T follicular helper cell (primary cell): ENCODE data around the gene RTN4RL1.
"Not testable (repeated sequence)": the region's sequence is repeated elsewhere in the genome, so short reads cannot be mapped to it uniquely, and the experiment has no call there.

Experiments
- DNase-seq: peaks from one replicate; pipeline ENCODE4 v3.0.0-alpha.2; 2020; ENCODE audit warnings: low read depth

The RTN4RL1 gene

DNA sequence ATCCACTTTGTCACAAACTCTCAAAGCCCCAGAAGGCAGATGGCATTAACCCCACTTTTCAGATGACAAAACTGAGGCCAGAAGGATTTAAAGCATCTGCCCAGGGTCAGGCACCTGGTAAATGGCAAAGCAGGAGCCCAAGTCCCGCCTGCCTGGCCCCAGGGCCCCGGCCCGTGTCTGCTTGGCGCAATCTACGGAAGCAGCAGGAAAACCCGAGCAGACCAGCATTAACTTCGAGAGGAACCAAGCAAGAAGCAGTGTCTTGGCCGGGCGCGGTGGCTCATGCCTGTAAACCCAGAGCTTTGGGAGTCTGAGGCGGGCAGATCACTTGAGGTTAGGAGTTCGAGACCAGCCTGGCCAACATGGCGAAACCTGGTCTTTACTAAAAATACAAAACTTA, 21.6 kb downstream of the RTN4RL1 start:
- no peak for DNase-seq

DNA sequence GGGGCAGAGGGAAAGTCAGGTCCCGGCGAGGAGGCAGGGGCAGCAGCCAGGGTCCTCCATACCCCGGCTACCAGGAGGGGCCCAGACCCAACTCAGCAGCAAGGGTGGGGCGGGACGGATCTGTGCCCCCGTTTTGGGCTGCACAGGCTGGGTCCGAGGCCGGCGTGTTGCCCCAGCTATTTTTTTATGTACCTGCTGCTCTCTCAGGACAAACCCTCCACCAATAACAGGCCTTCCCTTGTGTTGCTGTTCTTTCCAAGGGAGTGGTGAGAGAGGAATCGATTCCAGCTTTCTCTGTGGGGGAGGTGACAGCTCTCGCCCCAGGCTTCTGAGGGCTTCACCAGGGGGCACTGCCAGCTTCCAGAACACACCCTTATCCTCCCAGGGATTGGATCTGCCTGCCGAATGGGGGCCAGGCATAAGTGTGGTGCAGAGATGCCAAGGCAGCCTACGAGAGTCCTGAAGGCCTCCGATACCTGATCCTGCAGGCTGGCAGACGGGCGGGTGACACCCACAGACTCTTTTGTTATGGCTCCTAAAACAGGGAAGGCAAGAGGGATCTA, 22.3 kb downstream of the RTN4RL1 start:
- DNase-seq = no peak

- no peak for DNase-seq
Measured at GRCh38 chr17:1999557-2000251, 25.4 kb downstream of the RTN4RL1 start.

DNA sequence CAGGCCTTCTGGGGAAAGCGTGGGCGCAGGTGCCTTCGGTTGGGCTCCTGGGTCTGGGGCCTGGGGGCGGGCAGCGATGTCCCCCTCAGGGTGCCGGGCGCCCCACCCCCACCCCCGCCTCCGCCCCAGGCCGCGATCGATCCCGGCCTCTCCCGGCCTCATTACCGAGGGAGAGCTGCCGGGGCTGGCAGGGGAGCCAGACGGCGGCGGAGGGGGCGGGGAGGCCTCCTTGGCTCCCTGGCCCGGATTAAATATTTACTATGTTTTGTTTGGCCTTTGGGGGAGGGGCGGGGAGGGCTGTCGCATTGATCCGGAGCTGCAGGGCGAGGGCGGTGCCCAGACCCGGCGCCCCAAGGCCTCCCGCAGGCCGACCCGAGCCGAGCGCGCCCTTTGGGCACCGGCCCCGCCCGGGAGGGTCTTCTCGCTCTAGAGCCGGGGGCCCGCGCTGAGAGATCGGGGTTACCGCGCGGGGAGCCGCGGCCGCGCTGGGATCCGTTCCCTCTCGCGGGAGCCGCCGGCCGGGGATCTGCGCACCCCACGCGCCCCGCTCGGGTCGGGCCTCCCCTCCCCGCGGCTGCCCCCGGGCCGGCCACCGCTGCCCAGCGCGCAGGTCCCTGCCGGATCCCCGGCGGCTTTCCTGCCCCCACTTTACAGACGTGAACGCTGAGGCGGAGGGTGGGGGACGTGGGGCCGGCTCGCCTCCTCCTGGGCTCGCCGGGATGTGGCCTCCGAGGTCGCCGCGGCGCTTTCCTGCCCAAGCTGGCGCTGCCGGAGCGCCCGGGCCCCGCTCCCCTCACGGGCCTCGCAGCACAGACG, 27.0 kb downstream of the RTN4RL1 start:
- no peak for DNase-seq

GRCh38 chr17:1997289-1997926, 27.7 kb downstream of the RTN4RL1 start:
- no peak for DNase-seq

DNA sequence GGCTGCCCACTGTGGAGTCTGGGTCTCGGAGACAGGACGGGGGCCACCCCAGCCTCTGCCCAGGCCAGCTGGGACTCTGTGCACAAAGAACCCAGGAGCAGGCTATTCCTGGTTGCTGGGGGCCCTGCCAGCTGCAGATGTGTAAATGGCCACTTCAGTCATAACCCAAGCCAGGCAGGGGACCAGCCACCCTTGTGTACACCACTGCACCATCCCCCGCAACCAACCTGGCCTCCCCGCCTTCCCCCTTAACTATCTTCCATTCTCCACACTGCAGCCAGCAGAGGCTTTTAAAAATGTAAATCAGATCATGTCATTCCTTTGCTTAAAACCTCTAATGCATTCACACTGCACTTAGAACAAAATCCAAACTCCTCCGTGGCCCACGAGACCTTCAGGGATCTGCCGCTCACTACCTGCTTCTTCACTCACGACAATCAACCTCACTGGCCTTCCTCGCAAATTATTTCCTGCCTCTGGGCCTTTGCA, 28.3 kb downstream of the RTN4RL1 start:
- no peak for DNase-seq

DNA sequence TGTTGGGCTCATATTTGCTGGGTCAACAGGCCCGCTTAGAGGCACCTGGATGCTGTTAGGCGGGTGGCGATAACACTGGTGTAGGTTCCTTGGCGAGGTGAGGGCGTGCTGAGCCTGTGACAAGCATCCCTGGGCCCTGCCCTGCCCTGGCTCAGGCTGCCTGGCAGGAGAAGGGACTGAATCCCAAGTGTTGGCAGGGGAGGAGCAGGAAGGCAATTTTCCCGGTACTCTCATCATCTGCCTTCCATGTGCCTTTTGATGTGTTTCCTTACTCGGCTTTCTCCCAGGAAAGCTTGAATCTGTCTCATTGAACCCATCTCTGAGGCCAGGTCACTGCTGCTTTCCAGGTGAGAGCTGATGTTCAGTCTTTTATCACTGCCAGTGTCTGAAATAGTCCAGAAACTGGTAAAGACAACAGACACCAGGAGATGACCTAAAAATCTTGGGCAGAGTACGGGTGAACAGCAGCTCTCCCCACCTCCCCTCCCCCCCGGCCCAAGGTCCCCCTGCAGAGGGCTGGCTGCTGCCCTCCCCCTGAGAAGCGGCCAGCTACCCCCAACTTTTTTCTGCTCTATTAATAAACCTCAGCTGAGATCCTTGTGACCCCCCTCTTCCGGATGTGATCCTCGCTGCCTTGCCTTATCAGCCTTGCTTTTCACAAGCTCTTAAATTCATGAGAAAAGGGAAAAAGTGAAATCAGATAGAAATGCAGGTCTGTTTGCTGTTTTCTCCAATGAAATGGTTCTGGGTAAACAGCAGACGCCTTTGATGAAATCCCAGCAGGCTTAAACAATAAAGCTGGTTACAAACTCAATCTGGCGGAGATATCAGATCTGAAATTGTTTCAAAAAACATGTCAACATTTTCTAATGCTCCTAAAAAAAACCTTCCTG, 29.0 kb downstream of the RTN4RL1 start:
- no peak for DNase-seq

GRCh38 chr17:1995321-1995892, 29.7 kb downstream of the RTN4RL1 start:
- DNase-seq = no peak

- DNase-seq = no peak
Measured at GRCh38 chr17:1994707-1995106, 30.4 kb downstream of the RTN4RL1 start.

- no peak for DNase-seq
Measured at GRCh38 chr17:1992541-1992940, 32.6 kb downstream of the RTN4RL1 start.

- DNase-seq = no peak
Measured at GRCh38 chr17:1989135-1989534, 36.0 kb downstream of the RTN4RL1 start.

DNA sequence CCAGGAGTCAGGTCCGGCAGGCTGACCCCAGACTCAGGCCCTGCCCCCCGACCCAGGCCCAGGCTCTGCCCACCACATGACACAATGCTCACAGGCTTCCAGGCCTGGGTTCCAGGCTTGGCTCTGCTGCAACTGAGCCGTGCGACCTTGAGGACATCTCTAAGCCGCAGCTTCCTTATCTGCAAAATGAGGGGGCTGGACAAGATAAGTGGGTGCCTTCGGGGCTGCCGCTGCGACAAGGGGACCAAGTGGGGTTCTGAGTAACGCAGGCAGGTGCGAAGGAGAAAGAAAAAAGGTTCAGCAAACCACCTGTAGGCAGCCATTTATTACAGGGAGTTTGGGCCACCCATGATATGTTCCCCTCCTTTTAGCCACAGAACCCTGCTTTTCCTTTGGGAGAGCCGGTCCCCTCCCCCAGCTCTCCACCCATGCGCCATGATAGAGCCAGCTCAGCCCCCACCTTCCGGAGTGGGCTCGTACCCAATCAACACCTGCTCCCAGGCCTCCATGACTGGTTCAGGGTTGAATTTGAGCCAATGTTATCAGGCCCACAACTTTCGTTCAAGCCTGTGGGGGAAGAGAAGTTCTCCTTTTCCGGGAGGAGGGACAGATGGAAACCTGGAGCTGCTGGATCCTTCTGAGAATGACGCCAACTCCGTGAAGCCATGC, 38.2 kb downstream of the RTN4RL1 start:
- DNase-seq = no peak

- no peak for DNase-seq
Measured at GRCh38 chr17:1985686-1986085, 39.4 kb downstream of the RTN4RL1 start.

GRCh38 chr17:1985093-1985492, 40.0 kb downstream of the RTN4RL1 start:
- no peak for DNase-seq

DNA sequence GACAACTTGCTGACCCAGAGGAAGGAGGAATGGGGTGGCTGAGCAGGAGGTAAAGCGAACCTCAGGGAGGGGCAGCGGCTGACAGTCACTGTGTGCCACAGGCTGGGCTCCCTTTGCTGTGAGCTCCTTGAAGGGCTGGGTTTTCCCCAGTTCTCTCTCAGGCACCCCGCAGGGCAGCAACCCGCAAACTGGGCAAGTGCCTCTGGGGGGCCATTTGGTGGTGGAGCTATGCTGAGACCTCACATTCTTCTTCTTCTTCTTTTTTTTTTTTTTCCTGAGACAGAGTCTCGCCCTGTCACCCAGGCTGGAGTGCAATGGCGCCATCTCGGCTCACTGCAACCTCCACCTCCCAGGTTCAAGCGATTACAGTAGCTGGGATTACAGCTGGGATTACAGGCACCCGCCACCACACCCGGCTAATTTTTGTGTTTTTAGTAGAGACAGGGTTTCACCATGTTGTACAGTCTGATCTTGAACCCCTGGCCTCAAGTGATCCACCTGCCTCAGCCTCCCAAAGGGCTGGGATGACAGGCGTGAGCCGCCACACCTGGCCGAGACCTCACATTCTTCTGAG, 42.3 kb downstream of the RTN4RL1 start:
- not testable (repeated sequence) for DNase-seq

- no peak for DNase-seq
Measured at GRCh38 chr17:1980665-1981250, 44.4 kb downstream of the RTN4RL1 start.

DNA sequence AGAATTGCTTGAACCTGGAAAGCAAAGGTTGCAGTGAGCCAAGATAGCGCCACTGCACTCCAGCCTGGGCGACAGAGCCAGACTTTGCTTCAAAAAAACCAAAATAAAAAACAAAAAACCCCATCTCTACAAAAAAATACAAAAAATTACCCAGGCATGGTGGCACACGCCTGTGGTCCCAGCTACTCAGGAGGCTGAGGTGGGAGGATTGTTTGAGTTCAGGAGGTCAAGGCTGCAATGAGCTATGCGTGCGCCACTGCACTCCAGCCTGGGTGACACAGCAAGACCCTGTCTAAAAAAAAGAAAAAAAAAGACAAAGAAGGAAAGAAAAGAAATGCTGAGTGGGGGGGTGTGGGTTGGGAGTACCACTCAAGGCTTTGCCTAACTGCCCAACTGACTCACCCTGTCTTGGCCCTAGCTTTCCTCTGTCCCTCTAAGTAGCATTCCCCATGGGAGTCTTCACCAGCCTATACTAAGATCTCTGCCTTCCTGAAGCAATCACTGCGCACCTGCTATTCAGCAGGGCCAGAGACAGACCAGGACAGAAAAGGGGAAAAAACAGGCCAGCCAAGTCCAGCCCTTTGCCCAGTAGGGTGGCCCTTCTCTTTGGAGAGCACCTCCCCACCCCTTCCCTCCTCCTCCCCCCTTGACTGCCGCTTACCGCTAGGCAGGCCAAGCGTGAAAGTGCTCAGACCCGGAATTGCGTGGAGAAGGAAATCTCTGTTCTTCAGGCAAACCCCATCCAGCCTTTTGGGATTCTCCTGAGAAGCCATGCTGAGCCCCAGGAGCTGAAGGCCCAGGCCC, 45.8 kb downstream of the RTN4RL1 start:
- no peak for DNase-seq

DNA sequence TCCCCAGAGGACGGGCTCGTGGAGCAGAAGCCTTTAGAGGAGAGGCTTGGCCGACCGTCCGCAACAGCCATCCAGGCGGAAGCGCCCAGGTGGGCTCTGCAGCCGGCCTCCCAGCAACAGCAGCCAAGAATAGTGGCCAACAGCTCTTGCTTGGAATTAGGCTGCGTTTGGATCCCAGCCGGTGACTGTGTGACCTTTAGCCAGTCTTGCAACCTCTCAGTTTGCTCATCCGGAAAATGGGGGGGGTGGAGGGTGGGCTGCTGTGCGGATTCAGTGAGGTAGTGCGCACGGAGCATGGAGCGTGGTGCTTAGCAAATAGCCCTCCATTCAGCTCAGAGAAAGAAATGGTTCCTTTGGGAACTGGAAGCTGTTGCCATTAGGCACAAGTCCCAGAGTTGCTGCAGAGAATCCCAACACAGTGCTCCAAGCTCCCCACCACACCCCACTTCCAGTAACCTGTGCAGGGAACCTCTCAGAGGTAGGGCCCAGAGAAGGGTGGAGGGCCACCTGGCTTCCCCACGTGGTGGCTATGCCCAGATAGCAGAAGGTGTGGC, 46.7 kb downstream of the RTN4RL1 start:
- no peak for DNase-seq
